BJ (cell line): ENCODE results near the gene FDXR. TPM values are rescaled to one million over a fixed set of nuclear protein-coding genes. Genes with fewer than 3 reads are reported as not detected.
"Not testable (repeated sequence)": the region's sequence is repeated elsewhere in the genome, so short reads cannot be mapped to it uniquely, and the experiment has no call there.

ENCODE experiments used
- CTCF ChIA-PET: fragments of 350-600 bp; formaldehyde crosslinking; extraction: SDS; loops from one replicate; lab custom pipeline; 2021; ENCODE audit warnings: antibody characterized with exemption, inconsistent platforms; lab: Yijun Ruan, JAX
- POLR2A ChIA-PET: fragments of 300-600 bp; sonication (Branson Sonifier 250); formaldehyde crosslinking; extraction: SDS; loops from one replicate; lab custom pipeline; 2021; ENCODE audit warnings: antibody characterized with exemption; lab: Charles Lee
- DNase-seq: peaks from one replicate; pipeline ENCODE4 v3.0.0-alpha.2; 2011; ENCODE audit warnings: low read depth
- H3K27me3 ChIP-seq: 2 replicates; pipeline ENCODE4 v1.6.0; 2011; ENCODE audit warnings: low read length; ENCODE audit not compliant: control insufficient read depth, insufficient read depth
- H3K36me3 ChIP-seq: 2 replicates; pipeline ENCODE4 v1.5.1; 2011; ENCODE audit warnings: low read length; ENCODE audit not compliant: control insufficient read depth, insufficient read depth
- H3K4me3 ChIP-seq: 2 replicates; pipeline ENCODE4 v1.5.1; 2011; ENCODE audit warnings: low read depth, mild to moderate bottlenecking, control low read depth, low read length
- polyA plus RNA-seq: library from polyadenylated mRNA; depleted of rRNA; stranded (reverse); fragments of >200 nt; gene quantifications from 2 replicates; pipeline ENCODE4 v1.2.3, GENCODE V29; 2011
- TF ChIP-seq, protein P1 (sequence below): IDR thresholded peaks from 2 replicates; pipeline ENCODE4 v1.5.1; 2011; ENCODE audit warnings: low read depth, mild to moderate bottlenecking, control low read depth, inconsistent platforms, low read length, moderate library complexity; ENCODE audit not compliant: insufficient read depth

FDXR gene
- polyA plus RNA-seq, 1 experiment = 38.0 TPM

GRCh38 chr17:74916136-74916850, 43.5 kb upstream of the FDXR start:
- Histone ChIP-seq H3K4me3 (no peak overlapping the region), H3K36me3 (no peaks in the 10 kb centered on the region), H3K27me3 (peaks cover 2% of the 10 kb centered on the region; the same call in 1 of the 2 replicates)
- TF ChIP-seq, protein P1, sequence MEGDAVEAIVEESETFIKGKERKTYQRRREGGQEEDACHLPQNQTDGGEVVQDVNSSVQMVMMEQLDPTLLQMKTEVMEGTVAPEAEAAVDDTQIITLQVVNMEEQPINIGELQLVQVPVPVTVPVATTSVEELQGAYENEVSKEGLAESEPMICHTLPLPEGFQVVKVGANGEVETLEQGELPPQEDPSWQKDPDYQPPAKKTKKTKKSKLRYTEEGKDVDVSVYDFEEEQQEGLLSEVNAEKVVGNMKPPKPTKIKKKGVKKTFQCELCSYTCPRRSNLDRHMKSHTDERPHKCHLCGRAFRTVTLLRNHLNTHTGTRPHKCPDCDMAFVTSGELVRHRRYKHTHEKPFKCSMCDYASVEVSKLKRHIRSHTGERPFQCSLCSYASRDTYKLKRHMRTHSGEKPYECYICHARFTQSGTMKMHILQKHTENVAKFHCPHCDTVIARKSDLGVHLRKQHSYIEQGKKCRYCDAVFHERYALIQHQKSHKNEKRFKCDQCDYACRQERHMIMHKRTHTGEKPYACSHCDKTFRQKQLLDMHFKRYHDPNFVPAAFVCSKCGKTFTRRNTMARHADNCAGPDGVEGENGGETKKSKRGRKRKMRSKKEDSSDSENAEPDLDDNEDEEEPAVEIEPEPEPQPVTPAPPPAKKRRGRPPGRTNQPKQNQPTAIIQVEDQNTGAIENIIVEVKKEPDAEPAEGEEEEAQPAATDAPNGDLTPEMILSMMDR = no peak
- no peak for DNase-seq
- ChIA-PET POLR2A (no interaction called here), CTCF (no interaction called here)

DNA sequence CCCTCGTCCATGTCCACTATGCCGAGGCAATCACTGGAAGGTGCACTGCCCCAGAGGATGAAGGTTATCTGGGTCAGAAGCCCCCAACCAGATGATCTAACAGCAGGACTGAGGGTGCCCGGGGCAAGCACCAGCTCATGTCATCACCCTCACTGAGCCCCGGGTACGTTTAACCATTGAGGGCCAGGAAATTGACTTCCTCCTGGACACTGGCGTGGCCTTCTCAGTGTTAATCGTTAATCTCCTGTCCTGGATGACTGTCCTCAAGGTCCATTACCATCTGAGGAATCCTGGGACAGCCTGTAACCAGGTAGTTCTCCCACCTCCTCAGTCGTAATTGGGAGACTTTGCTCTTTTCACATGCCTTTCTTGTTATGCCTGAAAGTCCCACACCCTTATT, 38.6 kb upstream of the FDXR start:
- H3K36me3 ChIP-seq, H3K27me3 ChIP-seq, DNase-seq, H3K4me3 ChIP-seq, CTCF ChIA-PET, POLR2A ChIA-PET: not testable (repeated sequence)

- H3K4me3 ChIP-seq, CTCF ChIA-PET, POLR2A ChIA-PET, H3K36me3 ChIP-seq, DNase-seq, H3K27me3 ChIP-seq: not testable (repeated sequence)
These were observed 36.3 kb upstream of the FDXR start for GRCh38 chr17:74909097-74909496.

DNA sequence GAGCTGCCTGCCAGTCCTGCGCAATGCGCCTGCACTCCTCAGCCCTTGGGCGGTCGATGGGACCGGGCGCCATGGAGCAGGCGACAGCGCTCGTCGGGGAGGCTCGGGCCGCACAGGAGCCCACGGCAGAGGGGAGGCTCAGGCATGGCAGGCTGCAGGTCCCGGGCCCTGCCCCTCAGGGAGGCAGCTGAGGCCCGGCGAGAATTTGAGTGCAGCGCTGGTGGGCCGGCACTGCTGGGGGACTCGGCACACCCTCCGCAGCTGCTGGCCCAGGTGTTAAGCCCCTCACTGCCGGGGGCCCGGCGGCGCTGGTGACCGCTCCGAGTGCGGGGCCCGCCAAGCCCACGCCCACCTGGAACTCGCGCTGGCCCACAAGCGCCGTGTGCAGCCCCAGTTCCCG, 34.2 kb upstream of the FDXR start:
- TF ChIP-seq, protein P1 = no peak
- H3K36me3 ChIP-seq = no peaks in the 10 kb centered on the region
- H3K4me3 ChIP-seq = no peak overlapping the region
- H3K27me3 ChIP-seq = peaks cover 11% of the 10 kb centered on the region
- ChIA-PET CTCF (interaction anchor here (0.8 to 1.4 kb wide), 2 partner anchors 15 to 17 kb away, joined by 3 to 5 read pairs; partner anchors contain the start of gene OTOP2), POLR2A (no interaction called here)
- DNase-seq = no peak

DNA sequence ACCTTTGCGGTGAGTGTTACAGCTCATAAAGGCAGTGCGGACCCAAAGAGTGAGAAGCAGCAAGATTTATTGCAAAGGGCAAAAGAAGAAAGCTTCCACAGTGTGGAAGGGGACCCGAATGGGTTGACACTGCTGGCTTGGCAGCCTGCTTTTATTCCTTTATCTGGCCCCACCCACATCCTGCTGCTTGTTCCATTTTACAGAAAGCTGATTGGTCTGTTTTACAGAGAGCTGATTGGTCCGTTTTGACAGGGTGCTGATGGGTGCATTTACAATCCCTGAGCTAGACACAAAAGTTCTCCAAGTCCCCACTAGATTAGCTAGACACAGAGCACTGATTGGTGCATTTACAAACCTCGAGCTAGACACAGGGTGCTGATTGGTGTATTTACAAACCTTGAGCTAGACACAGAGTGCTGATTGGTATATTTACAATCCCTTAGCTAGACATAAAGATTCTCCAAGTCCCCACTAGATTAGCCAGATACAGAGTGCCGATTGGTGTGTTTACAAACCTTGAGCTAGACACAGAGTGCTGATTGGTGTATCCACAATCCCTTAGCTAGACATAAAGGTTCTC, 33.5 kb upstream of the FDXR start:
- CTCF ChIA-PET = interaction anchor here (0.8 to 1.4 kb wide), 2 partner anchors 15 to 18 kb away, joined by 3 to 5 read pairs; partner anchors contain the start of gene OTOP2
- H3K36me3 ChIP-seq, POLR2A ChIA-PET, H3K4me3 ChIP-seq, DNase-seq: not testable (repeated sequence)
- peaks cover 12% of the 10 kb centered on the region for H3K27me3 ChIP-seq

DNA sequence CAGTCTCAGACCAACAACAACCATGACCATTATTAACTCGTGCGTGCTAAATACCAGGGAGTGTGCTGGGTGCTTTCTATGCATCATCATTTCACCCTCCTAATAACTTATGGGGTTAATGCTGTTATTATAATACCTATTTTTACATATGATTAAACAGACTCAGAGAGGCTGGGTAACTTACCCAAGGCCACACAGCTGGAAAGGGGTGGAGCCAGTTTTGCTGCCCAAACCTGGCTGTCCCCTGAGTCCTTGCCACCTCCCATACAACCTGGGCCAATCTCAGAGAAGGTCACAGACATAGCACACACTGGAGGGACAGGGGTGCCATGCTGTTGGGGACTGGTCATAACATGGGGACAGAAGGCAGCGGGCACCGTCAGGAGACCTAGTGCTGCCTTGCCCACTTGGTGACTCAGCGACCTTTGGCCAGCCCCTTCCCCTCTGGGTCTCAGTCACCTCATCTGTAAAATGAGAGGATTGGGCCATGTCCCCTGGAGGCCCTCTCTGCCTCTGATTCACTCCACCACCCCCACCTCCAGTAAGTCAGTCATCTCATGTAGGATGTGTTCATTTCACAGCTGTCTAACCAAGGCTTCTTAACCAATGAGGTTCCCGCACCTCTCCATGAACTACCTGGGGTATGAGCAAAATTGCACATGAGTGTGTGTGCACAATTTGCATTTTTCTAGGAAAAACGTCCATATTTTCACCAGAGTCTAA, 32.1 kb upstream of the FDXR start:
- Histone ChIP-seq H3K27me3 (peaks cover 13% of the 10 kb centered on the region), H3K36me3 (no peaks in the 10 kb centered on the region), H3K4me3 (no peak overlapping the region)
- CTCF ChIA-PET = interaction anchor here (1.3 kb wide), 1 partner anchor 53 kb away, joined by 3 read pairs; no protein-coding TSS in a partner anchor
- TF ChIP-seq, protein P1 = no peak
- DNase-seq = no peak
- POLR2A ChIA-PET = no interaction called here
